Suprapubic skin (tissue), 4 donors: ENCODE results near the gene SPECC1.
A peak's percentile ranks its signal among the peaks of the same experiment; 100 is the strongest.

Source experiments
- EP300 ChIP-seq: sonication (generic); formaldehyde crosslinking; IDR thresholded peaks from one replicate; pipeline ENCODE4 v1.6.1; 2017; ENCODE audit warnings: antibody characterized with exemption
- POLR2AphosphoS5 ChIP-seq, 3 donors: sonication (generic); formaldehyde crosslinking; IDR thresholded peaks; one replicate each; pipeline ENCODE4 v1.6.1; 2017; ENCODE audit warnings: antibody characterized with exemption in 3 of 3

GRCh38 chr17:20022701-20023100, 13.5 kb downstream of the SPECC1 start:
- TF ChIP-seq EP300 (no peak), POLR2AphosphoS5 (IDR thresholded peaks at IDR 0.05) (peak in 1 of 3 donors; percentile 32)
